Fibroblast of peridontal ligament (primary cell): Measurements from ENCODE around the gene CNR1.

ENCODE experiments used
- DNase-seq: peaks from one replicate; pipeline ENCODE4 v3.0.0-alpha.2; 2010; ENCODE audit errors: extremely low read depth

The CNR1 gene

GRCh38 chr6:88143421-88144157 lies 22.6 kb downstream of the CNR1 start:
- DNase-seq, result no peak

- DNase-seq, result no peak
Measured at GRCh38 chr6:88142297-88142668, 23.9 kb downstream of the CNR1 start.

GRCh38 chr6:88141561-88142296 lies 24.4 kb downstream of the CNR1 start:
- no peak for DNase-seq

- no peak for DNase-seq
Measured at GRCh38 chr6:88137915-88138314, 28.2 kb downstream of the CNR1 start.

GRCh38 chr6:88135578-88136114 lies 30.5 kb downstream of the CNR1 start:
- DNase-seq, result no peak

GRCh38 chr6:88134575-88134974 lies 31.6 kb downstream of the CNR1 start:
- no peak for DNase-seq

GRCh38 chr6:88133718-88134117 lies 32.4 kb downstream of the CNR1 start:
- DNase-seq, result no peak

- DNase-seq, result no peak
Measured at GRCh38 chr6:88124925-88125557, 41.1 kb downstream of the CNR1 start.

- no peak for DNase-seq
Measured at GRCh38 chr6:88120635-88121034, 45.5 kb downstream of the CNR1 start.

GRCh38 chr6:88119769-88120168 lies 46.4 kb downstream of the CNR1 start:
- no peak for DNase-seq

GRCh38 chr6:88116276-88116675 lies 49.9 kb downstream of the CNR1 start:
- no peak for DNase-seq

- DNase-seq, result no peak
Measured at GRCh38 chr6:88115307-88115706, 50.8 kb downstream of the CNR1 start.

- DNase-seq, result no peak
Measured at GRCh38 chr6:88114838-88115237, 51.3 kb downstream of the CNR1 start.

GRCh38 chr6:88111991-88112390 lies 54.2 kb downstream of the CNR1 start:
- no peak for DNase-seq

- DNase-seq, result no peak
Measured at GRCh38 chr6:88107241-88107640, 58.9 kb downstream of the CNR1 start.

GRCh38 chr6:88105741-88106340 lies 60.3 kb downstream of the CNR1 start:
- no peak for DNase-seq
